H1 (cell line): ENCODE data around the gene CMTM2. TPM values are rescaled to one million over a fixed set of nuclear protein-coding genes. Genes with fewer than 3 reads are reported as not detected.

Experiments used
- ATF2 ChIP-seq: IDR thresholded peaks from 2 replicates; pipeline ENCODE4 v1.6.1; 2012; ENCODE audit warnings: low read length, inconsistent platforms
- CBX8 ChIP-seq: fragments of 300-800, 300-1000 bp; sonication (generic); IDR thresholded peaks from 2 replicates; pipeline ENCODE4 v1.7.1; 2016; ENCODE audit warnings: low read depth, low read length, borderline replicate concordance
- CHD2 ChIP-seq: IDR thresholded peaks from 2 replicates; pipeline ENCODE4 v1.6.1; 2012; ENCODE audit warnings: low read length, improper control_type of control experiment
- CTBP2 ChIP-seq: IDR thresholded peaks from 2 replicates; pipeline ENCODE4 v1.7.0; 2011; ENCODE audit warnings: borderline replicate concordance, mild to moderate bottlenecking, moderate library complexity, mixed read lengths, low read length; ENCODE audit not compliant: insufficient read depth, insufficient read length
- EP300 ChIP-seq, 2 experiments: IDR thresholded peaks; 1 replicate in 1 of 2; 2 replicates in 1 of 2; pipeline ENCODE4 v1.6.1; 2011 to 2012; ENCODE audit warnings: low read depth in 2 of 2, low read length in 2 of 2, mild to moderate bottlenecking in 2 of 2, borderline replicate concordance in 1 of 2, inconsistent platforms in 1 of 2, moderate library complexity in 1 of 2
- EZH2 ChIP-seq: fragments of 200-600 bp; sonication (generic); IDR thresholded peaks from 2 replicates; pipeline ENCODE4 v1.7.1; 2012; ENCODE audit warnings: low read depth, mild to moderate bottlenecking, moderate library complexity, low read length, inconsistent platforms; ENCODE audit not compliant: severe bottlenecking
- KDM4A ChIP-seq: IDR thresholded peaks from one replicate; pipeline ENCODE4 v1.7.1; 2012; ENCODE audit warnings: low read depth, mild to moderate bottlenecking, moderate library complexity, low read length, inconsistent platforms; ENCODE audit not compliant: severe bottlenecking
- MAFK ChIP-seq: IDR thresholded peaks from 2 replicates; pipeline ENCODE4 v1.6.1; 2012; ENCODE audit warnings: low read depth, mild to moderate bottlenecking, improper control_type of control experiment, low read length
- MAX ChIP-seq: IDR thresholded peaks from 2 replicates; pipeline ENCODE4 v1.6.1; 2012; ENCODE audit warnings: inconsistent platforms
- POLR2A ChIP-seq, 2 experiments: IDR thresholded peaks; 1 replicate in 1 of 2; 2 replicates in 1 of 2; pipeline ENCODE4 v1.6.1; 2011; ENCODE audit warnings: low read depth in 2 of 2, low read length in 2 of 2, mild to moderate bottlenecking in 2 of 2; ENCODE audit errors: control extremely low read depth in 1 of 2
- RAD21 ChIP-seq, 2 experiments: IDR thresholded peaks in 1 of 2; conservative IDR thresholded peaks in 1 of 2; 2 replicates each; pipeline ENCODE4 v1.6.1; 2011; ENCODE audit warnings: low read depth in 2 of 2, low read length in 2 of 2, improper control_type of control experiment in 1 of 2, inconsistent platforms in 1 of 2, mild to moderate bottlenecking in 1 of 2, moderate library complexity in 1 of 2
- RBBP5 ChIP-seq: IDR thresholded peaks from 2 replicates; pipeline ENCODE4 v1.7.1; 2012; ENCODE audit warnings: low read depth, mild to moderate bottlenecking, inconsistent platforms, low read length, moderate library complexity, borderline replicate concordance
- RFX5 ChIP-seq: IDR thresholded peaks from 2 replicates; pipeline ENCODE4 v1.6.1; 2011; ENCODE audit warnings: low read depth, low read length, improper control_type of control experiment, borderline replicate concordance
- RNF2 ChIP-seq: fragments of 200-900, 300-1000 bp; sonication (generic); IDR thresholded peaks from 2 replicates; pipeline ENCODE4 v1.7.1; 2016; ENCODE audit warnings: borderline replicate concordance, low read depth, mild to moderate bottlenecking, antibody characterized with exemption, low read length; ENCODE audit not compliant: poor library complexity, severe bottlenecking; ENCODE audit errors: missing control alignments
- SAP30 ChIP-seq: fragments of 300-600 bp; sonication (generic); IDR thresholded peaks from 2 replicates; pipeline ENCODE4 v1.7.1; 2012; ENCODE audit warnings: low read length, moderate library complexity, mild to moderate bottlenecking, inconsistent platforms; ENCODE audit not compliant: insufficient read depth, insufficient replicate concordance
- SP4 ChIP-seq: IDR thresholded peaks from 2 replicates; pipeline ENCODE4 v1.6.1; 2012; ENCODE audit warnings: low read length, inconsistent platforms
- TAF1 ChIP-seq: IDR thresholded peaks from 2 replicates; pipeline ENCODE4 v1.6.1; 2011; ENCODE audit warnings: mild to moderate bottlenecking, low read depth, low read length
- TEAD4 ChIP-seq: IDR thresholded peaks from 2 replicates; pipeline ENCODE4 v1.6.1; 2012; ENCODE audit warnings: low read depth, low read length, inconsistent platforms, mixed read lengths
- polyA plus RNA-seq, 7 experiments: library from polyadenylated mRNA; depleted of rRNA in 3 of 7; stranded (reverse) in 5 of 7; unstranded in 2 of 7; fragments of >200 nt in 5 of 7; fragments of 200-250 nt in 2 of 7; gene quantifications; 1 replicate in 5 of 7; 2 replicates in 1 of 7; 4 replicates in 1 of 7; pipeline versions ENCODE4 v1.2.1 to v1.2.3, GENCODE V29; 2011 to 2013; ENCODE audit warnings: missing spikeins in 2 of 7, mixed read lengths in 2 of 7
- total RNA-seq: library from RNA; stranded (reverse); fragmentation: NEBNext Ultra II Directional; extraction: Animal tissue kit (Norgen Biotek cat#: 25700); gene quantifications from 2 replicates; pipeline ENCODE4 v1.2.1, GENCODE V29; 2021

Gene CMTM2
- total and polyA plus RNA-seq, 2 of the 8 experiments (the other 6 are each of a cell fraction or from before 2014, with no cell fraction given): not detected

GRCh38 chr16:66603537-66604375, 24.5 kb downstream of the CMTM2 start (continued):
- peak; percentile 42 for TF ChIP-seq EZH2
- no peak for TF ChIP-seq RFX5
- 0 out of 2 replicates have a peak, but pooled peaks have one; percentile 5 for TF ChIP-seq MAX
- TF ChIP-seq SAP30: no peak
- TF ChIP-seq TAF1: peak; percentile 55
- no peak for TF ChIP-seq TEAD4
- TF ChIP-seq RBBP5: 0 out of 2 replicates have a peak, but pooled peaks have one; percentile 37
- TF ChIP-seq SP4: no peak; the same call in 1 of the 2 replicates
- TF ChIP-seq POLR2A (IDR thresholded peaks at IDR 0.05; ENCODE audit: control extremely low read depth in 1 of 2, low read depth in 2 of 2, low read length in 2 of 2): peak in 1 of 2 experiments; percentile 38; a peak in 2 of 3 replicates
- no peak for TF ChIP-seq CTBP2
- TF ChIP-seq CBX8: no peak
- no peak for TF ChIP-seq MAFK
- TF ChIP-seq RAD21 (IDR thresholded peaks at IDR 0.05 in 1 of 2, conservative IDR thresholded peaks at IDR 0.05 in 1 of 2; ENCODE audit: low read depth in 2 of 2, low read length in 2 of 2): no peak
- no peak for TF ChIP-seq ATF2
- no peak for TF ChIP-seq KDM4A
- no peak for TF ChIP-seq CHD2
- peak in 1 of 2 experiments; percentile 31; a peak in 1 of 3 replicates for TF ChIP-seq EP300 (IDR thresholded peaks at IDR 0.05; ENCODE audit: borderline replicate concordance in 1 of 2, low read depth in 2 of 2, low read length in 2 of 2)
- no peak for TF ChIP-seq RNF2
- TF ChIP-seq, all 59 proteins: peak for 11
